Measurements from ENCODE around the gene PDE11A.

PDE11A gene

GRCh38 chr2:177692042-177692782 is 380.4 kb downstream of the PDE11A start:
- Mint-ChIP-seq H3K9me3 (no peaks in the 10 kb centered on the region), H3K27ac (no peak overlapping the region), H3K27me3 (no peaks in the 10 kb centered on the region), H3K4me3 (no peak overlapping the region), H3K4me1 (no peaks in the 10 kb centered on the region), H3K36me3 (ENCODE audit: low read depth) (no peaks in the 10 kb centered on the region)
- no peak for ATAC-seq
- no peak for DNase-seq

GRCh38 chr2:177691177-177691576 is 381.4 kb downstream of the PDE11A start:
- H3K36me3 Mint-ChIP-seq (ENCODE audit: low read depth) = no peaks in the 10 kb centered on the region
- DNase-seq = no peak
- no peak overlapping the region for H3K4me3 Mint-ChIP-seq
- H3K27me3 Mint-ChIP-seq = no peaks in the 10 kb centered on the region
- no peak for ATAC-seq
- no peak overlapping the region for H3K27ac Mint-ChIP-seq
- no peaks in the 10 kb centered on the region for H3K9me3 Mint-ChIP-seq
- no peaks in the 10 kb centered on the region for H3K4me1 Mint-ChIP-seq

- Mint-ChIP-seq H3K27me3 (no peaks in the 10 kb centered on the region), H3K36me3 (ENCODE audit: low read depth) (no peaks in the 10 kb centered on the region), H3K4me1 (no peaks in the 10 kb centered on the region), H3K4me3 (no peak overlapping the region), H3K27ac (no peak overlapping the region), H3K9me3 (no peaks in the 10 kb centered on the region)
- no peak for DNase-seq
- no peak for ATAC-seq
Measured at GRCh38 chr2:177689623-177690022, 383.0 kb downstream of the PDE11A start.

- no peaks in the 10 kb centered on the region for H3K36me3 Mint-ChIP-seq (ENCODE audit: low read depth)
- DNase-seq (no peak), ATAC-seq (no peak)
- H3K9me3 Mint-ChIP-seq = no peaks in the 10 kb centered on the region
- H3K4me3 Mint-ChIP-seq = no peak overlapping the region
- no peaks in the 10 kb centered on the region for H3K4me1 Mint-ChIP-seq
- no peak overlapping the region for H3K27ac Mint-ChIP-seq
- no peaks in the 10 kb centered on the region for H3K27me3 Mint-ChIP-seq
Measured at GRCh38 chr2:177688844-177689243, 383.7 kb downstream of the PDE11A start.

- DNase-seq = no peak
- Mint-ChIP-seq H3K4me1 (no peaks in the 10 kb centered on the region), H3K4me3 (no peak overlapping the region), H3K27ac (no peak overlapping the region), H3K36me3 (ENCODE audit: low read depth) (no peaks in the 10 kb centered on the region), H3K27me3 (no peaks in the 10 kb centered on the region), H3K9me3 (no peaks in the 10 kb centered on the region)
- no peak for ATAC-seq
Measured at GRCh38 chr2:177683661-177684069, 388.9 kb downstream of the PDE11A start.

GRCh38 chr2:177682836-177683660 is 389.5 kb downstream of the PDE11A start:
- Mint-ChIP-seq H3K9me3 (no peaks in the 10 kb centered on the region), H3K27ac (no peak overlapping the region), H3K27me3 (no peaks in the 10 kb centered on the region), H3K4me3 (no peak overlapping the region), H3K36me3 (ENCODE audit: low read depth) (no peaks in the 10 kb centered on the region), H3K4me1 (no peaks in the 10 kb centered on the region)
- no peak for DNase-seq
- ATAC-seq = no peak

GRCh38 chr2:177682006-177682405 is 390.6 kb downstream of the PDE11A start:
- ATAC-seq (no peak), DNase-seq (no peak)
- no peaks in the 10 kb centered on the region for H3K36me3 Mint-ChIP-seq (ENCODE audit: low read depth)
- no peaks in the 10 kb centered on the region for H3K27me3 Mint-ChIP-seq
- H3K4me3 Mint-ChIP-seq = no peak overlapping the region
- no peak overlapping the region for H3K27ac Mint-ChIP-seq
- H3K4me1 Mint-ChIP-seq = no peaks in the 10 kb centered on the region
- H3K9me3 Mint-ChIP-seq = no peaks in the 10 kb centered on the region

- no peak for ATAC-seq
Measured at GRCh38 chr2:177680866-177681712, 391.5 kb downstream of the PDE11A start.

GRCh38 chr2:177679611-177680605 is 392.7 kb downstream of the PDE11A start:
- no peak overlapping the region for H3K4me3 Mint-ChIP-seq
- no peaks in the 10 kb centered on the region for H3K36me3 Mint-ChIP-seq (ENCODE audit: low read depth)
- DNase-seq = no peak
- H3K4me1 Mint-ChIP-seq = no peaks in the 10 kb centered on the region
- no peak for ATAC-seq
- no peaks in the 10 kb centered on the region for H3K9me3 Mint-ChIP-seq
- no peak overlapping the region for H3K27ac Mint-ChIP-seq
- H3K27me3 Mint-ChIP-seq = no peaks in the 10 kb centered on the region

More at GRCh38 chr2:177680866-177681712, 391.5 kb downstream of the PDE11A start:
- H3K4me3 Mint-ChIP-seq = no peak overlapping the region
- H3K9me3 Mint-ChIP-seq = no peaks in the 10 kb centered on the region
- no peak overlapping the region for H3K27ac Mint-ChIP-seq
- H3K27me3 Mint-ChIP-seq = no peaks in the 10 kb centered on the region
- no peaks in the 10 kb centered on the region for H3K36me3 Mint-ChIP-seq (ENCODE audit: low read depth)
- no peaks in the 10 kb centered on the region for H3K4me1 Mint-ChIP-seq
- DNase-seq = no peak

GRCh38 chr2:177678939-177679338 is 393.6 kb downstream of the PDE11A start:
- Mint-ChIP-seq H3K27ac (no peak overlapping the region), H3K4me1 (no peaks in the 10 kb centered on the region), H3K4me3 (no peak overlapping the region), H3K9me3 (no peaks in the 10 kb centered on the region), H3K27me3 (no peaks in the 10 kb centered on the region), H3K36me3 (ENCODE audit: low read depth) (no peaks in the 10 kb centered on the region)
- ATAC-seq (no peak), DNase-seq (no peak)

GRCh38 chr2:177676636-177677035 is 395.9 kb downstream of the PDE11A start:
- H3K27ac Mint-ChIP-seq = no peak overlapping the region
- no peaks in the 10 kb centered on the region for H3K36me3 Mint-ChIP-seq (ENCODE audit: low read depth)
- no peak for DNase-seq
- peaks cover 3% of the 10 kb centered on the region for H3K27me3 Mint-ChIP-seq
- no peak for ATAC-seq
- no peaks in the 10 kb centered on the region for H3K9me3 Mint-ChIP-seq
- H3K4me1 Mint-ChIP-seq = no peaks in the 10 kb centered on the region
- H3K4me3 Mint-ChIP-seq = no peak overlapping the region

GRCh38 chr2:177675825-177676224 is 396.8 kb downstream of the PDE11A start:
- Mint-ChIP-seq H3K36me3 (ENCODE audit: low read depth) (no peaks in the 10 kb centered on the region), H3K27ac (no peak overlapping the region), H3K9me3 (no peaks in the 10 kb centered on the region), H3K27me3 (peaks cover 3% of the 10 kb centered on the region), H3K4me3 (no peak overlapping the region), H3K4me1 (peaks cover 7% of the 10 kb centered on the region)
- ATAC-seq (no peak), DNase-seq (no peak)

GRCh38 chr2:177675350-177675821 is 397.2 kb downstream of the PDE11A start:
- H3K4me3 Mint-ChIP-seq = no peak overlapping the region

More at GRCh38 chr2:177675350-177675821, 397.2 kb downstream of the PDE11A start:
- ATAC-seq (no peak), DNase-seq (no peak)
- H3K27ac Mint-ChIP-seq = no peak overlapping the region
- peaks cover 8% of the 10 kb centered on the region for H3K4me1 Mint-ChIP-seq
- peaks cover 3% of the 10 kb centered on the region for H3K27me3 Mint-ChIP-seq
- no peaks in the 10 kb centered on the region for H3K9me3 Mint-ChIP-seq
- H3K36me3 Mint-ChIP-seq (ENCODE audit: low read depth) = no peaks in the 10 kb centered on the region

All from activated naive CD8-positive, alpha-beta T cell treated with anti-CD3 and anti-CD28 coated beads, Interleukin-2, amount 50 U/mL, for 24 hours (primary cell).